ENCODE results near the gene SIGLEC15. TPM values are rescaled to one million over a fixed set of nuclear protein-coding genes. Genes with fewer than 3 reads are reported as not detected.

Gene SIGLEC15
- total and polyA plus RNA-seq, 10 of the 15 experiments (the other 5 are each of a cell fraction or from before 2014, with no cell fraction given): 0.09 to 0.45 TPM; not detected in 8

- TF ChIP-seq PBX3 (IDR thresholded peaks at IDR 0.05; ENCODE audit: insufficient replicate concordance, low read depth, low read length) (no peak), ZNF687 (IDR thresholded peaks at IDR 0.05) (no peak), ZNF24 (IDR thresholded peaks at IDR 0.05) (no peak)
These were observed 17.5 kb downstream of the SIGLEC15 start (continued) for GRCh38 chr18:45843019-45843418.

GRCh38 chr18:45844938-45845337 lies 19.5 kb downstream of the SIGLEC15 start:
- ATAC-seq: no peak
- no peak overlapping the region for H2AFZ ChIP-seq (ENCODE audit: control insufficient read depth, low read depth, low read length)
- no peaks in the 10 kb centered on the region for H3K36me3 ChIP-seq (ENCODE audit: control insufficient read depth in 2 of 2, insufficient read depth in 2 of 2, low read length in 1 of 2)
- ChIA-PET SMC1A (ENCODE audit: uncharacterized antibody, unreplicated experiment) (no interaction called here), CTCF (interaction anchor here (1.4 kb wide), 1 partner anchor 12 kb away, joined by 3 read pairs; no protein-coding TSS in a partner anchor), RAD21 (ENCODE audit: unreplicated experiment) (interaction anchor here (0.6 to 1.1 kb wide), 2 partner anchors 125 to 337 kb away, joined by 3 read pairs; no protein-coding TSS in a partner anchor), POLR2A (no interaction called here)
- no peak overlapping the region for H3K27ac ChIP-seq (ENCODE audit: control insufficient read depth, insufficient read depth)
- in situ Hi-C loops (cut with MboI) (no loop called here), intact Hi-C loops (cut with micrococcal nuclease; ENCODE audit: unreplicated experiment) (no loop called here)
- H4K20me1 ChIP-seq (ENCODE audit: control insufficient read depth, insufficient read depth): no peaks in the 10 kb centered on the region
- H3K4me1 ChIP-seq (ENCODE audit: control insufficient read depth, insufficient read depth, low read length): peaks cover 5% of the 10 kb centered on the region; the same call in 1 of the 2 replicates
- H3K9ac ChIP-seq (ENCODE audit: control insufficient read depth, insufficient read depth, low read length): no peak overlapping the region
- no peak for FAIRE-seq
- DNase-seq (ENCODE audit: low read depth, low spot score): no peak
- no peaks in the 10 kb centered on the region for H3K9me3 ChIP-seq (replicated peaks; ENCODE audit: control insufficient read depth, insufficient read depth, low read length)
- no TSS peak for BruUV-seq (replicated peaks)
- no peaks in the 10 kb centered on the region for H3K27me3 ChIP-seq (replicated peaks in 1 of 2; ENCODE audit: control insufficient read depth in 2 of 2, insufficient read depth in 2 of 2, low read length in 1 of 2)
- no peak overlapping the region for H3K4me2 ChIP-seq (ENCODE audit: control insufficient read depth, insufficient read depth)
- H3K4me3 ChIP-seq: no peak overlapping the region
- no peaks in the 10 kb centered on the region for H3K79me2 ChIP-seq (ENCODE audit: control insufficient read depth, insufficient read depth, low read length)
- WGBS (ENCODE audit: insufficient coverage, insufficient replicate concordance, low lambda C conversion rate, missing lambda C conversion rate): 72% methylated on average over 7 of the region's 7 CpGs
- TF ChIP-seq MYB (IDR thresholded peaks at IDR 0.05; ENCODE audit: borderline replicate concordance, low read depth, low read length): no peak

Data from GM12878 (cell line).